Midbrain (tissue), 1 donor: Measurements from ENCODE around the gene SVIL.
"Not testable (repeated sequence)": the region's sequence is repeated elsewhere in the genome, so short reads cannot be mapped to it uniquely, and the experiment has no call there.

ENCODE experiments used
- DNase-seq: peaks from one replicate; lab custom pipeline; 2025; lab: John Stamatoyannopoulos, UW

The SVIL gene

DNA sequence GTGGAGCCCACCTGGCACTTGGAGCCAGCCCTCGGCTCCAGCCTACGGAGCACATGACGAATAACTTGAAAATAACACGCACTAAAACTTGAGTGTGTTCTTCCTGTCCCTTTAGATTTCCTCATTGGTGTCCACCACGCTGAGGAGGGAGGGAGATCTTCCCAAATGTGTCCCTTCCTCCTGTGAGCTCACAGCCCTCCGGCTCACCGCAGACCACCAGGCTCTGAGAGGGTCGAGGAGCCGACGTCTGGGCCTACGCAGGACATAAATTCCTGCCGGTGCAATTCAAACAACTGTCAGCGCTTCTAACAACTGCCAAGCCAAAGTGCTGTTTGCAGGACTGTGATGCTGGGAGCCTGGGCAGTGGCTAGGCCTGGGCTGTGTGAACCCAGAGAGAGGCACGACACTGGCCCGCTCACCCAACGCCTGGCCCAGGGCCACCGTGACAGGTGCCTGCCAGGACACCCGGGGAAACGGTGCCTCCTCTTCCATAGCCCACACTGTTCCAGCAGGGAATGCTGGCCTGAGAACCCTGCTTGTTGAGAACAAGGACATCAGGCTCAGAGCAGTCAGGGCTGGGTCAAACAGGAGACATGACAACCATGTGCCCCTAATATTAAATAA is 118.3 kb downstream of the SVIL start:
- DNase-seq = not testable (repeated sequence)

- DNase-seq = not testable (repeated sequence)
Measured at GRCh38 chr10:29515879-29516278, 118.9 kb downstream of the SVIL start.

GRCh38 chr10:29515104-29515503 is 119.7 kb downstream of the SVIL start:
- not testable (repeated sequence) for DNase-seq

- no peak for DNase-seq
Measured at GRCh38 chr10:29514306-29514705, 120.5 kb downstream of the SVIL start.

DNA sequence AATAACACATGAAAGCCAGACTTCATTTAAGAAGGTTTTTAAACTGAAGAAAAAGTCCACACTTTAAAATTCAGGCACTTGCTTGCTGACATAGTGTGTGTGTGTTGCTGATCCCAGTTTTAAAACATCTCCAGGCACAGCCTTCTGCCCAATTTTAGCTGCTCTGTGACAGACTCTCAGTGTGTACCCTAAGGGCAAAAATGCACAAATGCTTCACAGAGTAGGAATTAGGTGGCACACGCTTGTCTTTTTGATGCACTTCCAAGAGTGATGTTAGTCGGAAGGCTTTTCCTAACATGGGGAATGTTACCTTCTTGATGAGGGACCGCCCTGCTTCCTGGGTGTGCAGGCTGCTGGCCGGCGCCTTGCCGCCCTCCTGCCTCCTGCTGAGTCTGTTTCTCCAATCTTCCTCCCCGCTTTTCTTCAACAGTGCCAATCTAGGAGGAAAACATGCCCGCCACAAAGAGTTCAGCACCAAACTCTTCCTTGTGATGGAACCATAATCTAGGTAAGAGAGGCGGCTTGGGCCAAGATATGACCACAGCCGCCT is 122.3 kb downstream of the SVIL start:
- DNase-seq = no peak

- not testable (repeated sequence) for DNase-seq
Measured at GRCh38 chr10:29511806-29512205, 123.0 kb downstream of the SVIL start.

DNA sequence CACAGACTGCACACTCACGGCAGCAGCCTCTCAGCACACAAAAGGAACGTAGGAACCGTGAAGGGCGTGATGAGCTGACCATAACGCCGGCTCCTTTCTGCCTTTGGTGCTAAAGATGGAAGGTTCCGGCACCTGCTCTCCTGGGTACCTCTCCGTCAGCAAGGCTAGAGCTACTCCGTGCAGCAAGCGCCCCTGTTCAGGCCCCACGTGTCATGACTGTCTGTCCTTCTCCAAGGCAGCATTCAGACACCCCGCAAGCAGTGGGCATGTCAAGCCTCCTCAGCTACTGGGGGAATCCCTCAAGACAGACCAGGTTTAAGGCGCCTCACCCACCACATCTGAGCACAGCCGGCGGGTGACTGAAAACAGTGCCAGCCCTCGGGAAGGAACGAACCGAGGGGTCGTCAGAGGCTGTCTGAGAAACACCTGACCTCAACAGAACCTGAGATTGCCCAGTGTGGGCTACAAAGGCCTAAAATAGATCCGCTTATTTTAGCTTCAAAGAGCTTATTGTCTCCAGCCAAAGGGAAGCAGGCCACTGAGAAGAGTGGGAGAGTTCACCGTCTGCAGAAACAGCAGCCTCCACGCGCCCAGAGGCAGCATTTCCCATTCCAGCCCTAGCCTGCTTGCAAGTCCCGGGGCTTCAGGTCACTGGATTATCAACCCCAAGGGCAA is 124.2 kb downstream of the SVIL start:
- not testable (repeated sequence) for DNase-seq

DNA sequence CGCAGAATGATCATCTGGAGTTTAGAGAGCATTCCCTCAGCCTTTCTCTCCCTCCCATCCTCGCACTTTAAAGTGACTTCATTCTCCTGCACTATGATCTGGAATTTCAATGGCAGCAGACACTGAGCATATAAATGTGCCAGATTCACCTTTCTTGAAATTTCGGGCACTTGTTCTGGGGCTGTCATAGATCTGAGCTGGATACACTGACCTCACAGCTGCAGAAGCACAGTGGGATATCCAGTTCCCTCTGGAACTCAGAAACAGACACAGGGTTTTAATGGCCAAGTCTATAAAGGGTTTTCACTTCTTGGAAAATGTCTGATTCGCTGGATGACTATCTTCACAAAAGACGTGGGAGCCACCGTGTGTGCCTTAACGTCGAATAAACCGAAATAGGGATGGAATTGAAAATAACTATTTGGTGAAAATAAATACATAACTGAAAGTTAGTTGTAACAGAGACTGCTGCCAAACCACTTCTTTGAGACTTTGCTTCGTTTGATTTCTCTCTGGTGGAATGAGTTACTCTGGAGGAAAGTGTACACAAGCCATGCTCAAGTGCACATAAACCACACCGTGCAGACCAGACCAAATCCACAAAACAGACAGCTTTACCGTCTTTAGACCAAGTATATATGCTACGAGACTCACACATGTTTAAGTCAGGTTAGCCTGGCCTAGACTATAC is 126.1 kb downstream of the SVIL start:
- no peak for DNase-seq

DNA sequence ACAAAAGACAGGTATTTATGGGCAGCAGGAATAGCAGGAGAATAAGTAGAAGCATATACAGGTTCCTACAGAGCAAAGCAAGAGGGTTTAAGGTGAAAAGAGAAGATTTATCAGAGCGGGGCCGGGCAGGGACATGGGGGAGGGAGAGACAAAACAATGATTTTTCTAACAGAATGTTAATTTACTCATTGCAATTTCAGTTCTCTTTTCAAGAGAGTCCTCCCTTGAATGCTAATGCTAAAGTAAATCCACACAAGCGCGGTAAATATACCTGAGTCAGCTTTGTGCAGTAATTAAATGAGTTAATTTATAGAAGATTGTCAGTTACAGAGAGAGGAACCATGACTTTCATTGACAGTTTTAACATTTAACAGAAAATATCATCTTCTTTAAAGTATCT is 127.0 kb downstream of the SVIL start:
- DNase-seq = not testable (repeated sequence)

DNA sequence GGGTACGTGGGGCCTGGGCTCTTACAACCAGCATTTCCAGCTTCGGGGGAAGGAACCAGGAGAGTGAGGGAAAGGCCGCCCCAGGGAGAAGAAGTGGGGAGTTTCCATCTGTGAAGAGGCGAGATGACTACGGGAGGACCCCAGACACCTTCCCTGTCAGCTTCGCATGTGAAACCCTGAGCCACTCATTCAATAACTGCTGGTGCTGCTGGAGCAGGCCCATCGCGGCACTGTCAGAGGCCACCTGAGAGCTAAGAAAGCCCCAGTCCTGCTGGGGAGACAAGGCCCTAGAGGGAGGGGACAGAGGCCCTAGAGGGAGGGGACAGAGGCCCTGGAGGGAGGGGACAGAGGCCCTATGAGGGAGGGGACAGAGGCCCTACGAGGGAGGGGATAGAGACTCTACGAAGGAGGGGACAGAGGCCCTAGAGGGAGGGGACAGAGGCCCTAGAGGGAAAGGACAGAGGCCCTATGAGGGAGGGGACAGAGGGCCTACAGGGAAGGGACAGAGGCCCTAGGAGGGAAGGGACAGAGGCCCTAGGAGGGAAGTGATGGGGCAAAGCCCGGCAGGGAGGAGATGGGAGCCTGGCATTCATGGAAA is 128.3 kb downstream of the SVIL start:
- not testable (repeated sequence) for DNase-seq

DNA sequence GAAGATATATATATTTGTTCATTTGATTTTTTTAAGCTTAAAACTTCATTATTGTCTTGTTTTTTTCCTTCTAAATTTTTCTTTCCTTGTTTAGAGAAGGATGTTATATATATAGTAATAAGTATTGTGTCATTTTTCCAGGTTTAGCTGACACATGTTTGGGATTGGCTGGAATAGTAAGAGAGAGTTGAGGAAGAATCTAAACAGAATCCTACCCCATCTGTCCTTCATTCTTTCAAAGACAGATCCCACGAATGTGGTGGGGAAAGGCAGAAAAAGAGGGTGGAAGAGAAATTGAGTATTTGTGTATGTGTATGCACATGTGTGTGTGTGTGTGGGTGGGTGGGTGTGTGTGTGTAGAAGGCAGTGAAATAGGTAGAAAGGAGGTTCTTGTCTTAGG is 132.4 kb downstream of the SVIL start:
- no peak for DNase-seq

GRCh38 chr10:29501692-29502091 is 133.1 kb downstream of the SVIL start:
- DNase-seq = no peak

DNA sequence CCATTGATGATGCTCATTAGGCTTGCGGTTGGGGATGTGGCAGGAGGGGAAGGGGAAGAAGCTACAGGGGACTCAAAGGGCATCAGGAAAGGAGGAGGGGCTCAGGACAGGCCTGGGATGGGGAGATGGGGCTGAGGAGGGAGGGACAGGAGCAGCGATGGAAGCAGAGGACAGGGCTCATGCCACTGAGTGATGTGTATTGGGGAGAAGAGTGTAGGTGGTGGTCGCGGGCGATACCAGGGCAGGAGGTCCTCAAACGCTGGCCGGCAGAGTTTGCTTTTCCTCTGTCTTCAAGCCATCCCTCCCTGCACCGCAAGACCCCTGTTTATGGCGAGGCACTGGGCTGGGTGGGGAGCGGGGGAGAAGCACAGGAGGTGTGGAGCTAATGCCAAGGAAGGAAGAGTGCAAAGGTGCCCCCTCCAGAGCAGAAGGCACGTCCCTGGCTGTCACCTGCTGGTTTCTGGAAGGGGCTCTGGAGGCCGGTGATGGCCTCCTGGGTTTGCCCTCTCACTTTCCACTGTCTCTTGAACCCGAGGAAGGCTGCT is 134.7 kb downstream of the SVIL start:
- DNase-seq = no peak

- peak; percentile 65 for DNase-seq
Measured at GRCh38 chr10:29496341-29497162, 138.2 kb downstream of the SVIL start.

GRCh38 chr10:29495366-29495765 is 139.4 kb downstream of the SVIL start:
- no peak for DNase-seq

- no peak for DNase-seq
Measured at GRCh38 chr10:29493697-29494096, 141.1 kb downstream of the SVIL start.

GRCh38 chr10:29492774-29493173 is 142.0 kb downstream of the SVIL start:
- DNase-seq = no peak

DNA sequence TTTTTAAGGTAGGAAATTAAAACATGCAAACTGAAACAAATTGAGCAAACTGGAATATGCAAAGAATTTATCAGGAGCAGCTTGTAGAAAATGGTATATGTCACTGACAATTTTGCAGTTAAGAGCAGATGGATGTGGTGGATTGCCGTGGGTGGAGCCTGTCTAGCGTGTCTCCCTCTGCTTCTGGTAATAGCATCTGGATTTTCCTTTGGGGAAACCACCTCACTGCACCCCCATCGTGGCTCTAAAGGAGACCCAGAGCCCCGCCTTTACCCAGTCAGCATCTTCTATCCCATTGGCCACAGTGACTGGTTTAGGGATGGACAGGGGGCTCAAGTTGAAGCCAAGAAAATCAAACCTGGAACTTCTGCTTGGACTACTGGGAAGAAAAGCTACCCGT is 142.9 kb downstream of the SVIL start:
- DNase-seq = no peak

GRCh38 chr10:29490781-29491280 is 143.9 kb downstream of the SVIL start:
- not testable (repeated sequence) for DNase-seq

DNA sequence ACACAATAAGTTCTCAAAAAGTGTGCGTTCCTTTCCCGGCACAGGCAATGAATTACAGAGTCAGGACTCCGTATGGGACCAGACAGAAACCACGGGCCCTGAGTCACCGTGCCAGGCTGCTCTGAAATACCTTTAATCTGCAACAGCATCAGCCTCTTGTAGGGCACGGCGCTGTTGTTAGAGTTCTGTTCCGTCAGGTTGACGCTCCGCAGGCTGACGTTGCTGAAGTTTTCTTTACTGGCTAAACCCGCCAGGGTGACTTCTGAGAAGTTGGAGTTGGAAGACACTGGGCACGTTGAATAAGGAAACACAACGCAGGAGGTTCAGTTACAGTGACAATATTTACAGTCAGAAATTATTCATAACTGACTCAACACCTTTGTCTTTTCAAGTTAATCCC is 146.3 kb downstream of the SVIL start:
- DNase-seq = not testable (repeated sequence)

DNA sequence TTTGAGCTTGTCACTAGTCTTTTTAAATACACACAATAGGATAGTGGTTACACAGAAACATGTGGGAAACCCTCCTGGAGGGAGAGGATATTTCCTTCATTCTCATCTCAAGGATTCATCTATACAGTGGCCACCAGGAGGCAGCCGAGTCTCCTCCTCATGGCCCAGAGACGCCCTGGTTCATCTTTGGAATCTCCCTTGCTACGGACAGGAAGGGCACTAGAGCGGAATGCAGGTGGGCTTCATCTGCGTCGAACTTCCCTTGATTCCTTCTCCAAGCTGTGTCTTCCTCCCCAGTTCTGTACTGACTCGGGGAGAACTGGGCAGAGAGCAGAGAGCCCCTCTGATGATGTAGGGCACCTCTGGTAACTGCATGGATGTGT is 146.9 kb downstream of the SVIL start:
- not testable (repeated sequence) for DNase-seq
